Measurements from ENCODE around the gene CD27. TPM values are rescaled to one million over a fixed set of nuclear protein-coding genes. Genes with fewer than 3 reads are reported as not detected.

The CD27 gene
- total and polyA plus RNA-seq, 2 of the 8 experiments (the other 6 are each of a cell fraction or from before 2014, with no cell fraction given), result 0.28 to 0.39 TPM

DNA sequence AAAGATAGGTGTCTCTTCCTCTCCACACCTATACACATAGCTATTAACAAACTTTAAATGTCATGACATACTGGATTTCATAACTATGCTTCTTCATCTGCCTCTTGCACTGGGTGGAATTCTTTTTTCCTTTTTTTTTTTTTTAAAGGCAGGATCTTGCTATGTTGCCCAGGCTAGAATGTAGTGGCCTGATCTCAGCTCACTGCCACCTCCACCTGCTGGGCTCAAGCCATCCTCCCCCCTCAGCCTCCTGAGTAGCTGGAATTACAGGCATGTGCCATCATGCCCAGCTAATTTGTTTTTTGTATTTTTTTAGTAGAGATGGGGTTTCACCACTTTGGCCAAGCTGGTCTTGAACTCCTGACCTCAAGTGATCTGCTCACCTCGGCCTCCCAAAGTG, 43.5 kb downstream of the CD27 start (continued):
- TF ChIP-seq SIN3A (conservative IDR thresholded peaks at IDR 0.05 in 1 of 2, IDR thresholded peaks at IDR 0.05 in 1 of 2; ENCODE audit: low read depth in 1 of 2, low read length in 2 of 2), result no peak
- no peak for TF ChIP-seq RXRA (IDR thresholded peaks at IDR 0.05; ENCODE audit: insufficient read depth, low read depth, low read length)
- no peak for TF ChIP-seq KDM4A (IDR thresholded peaks at IDR 0.05; ENCODE audit: low read depth, low read length, severe bottlenecking)
- no peak for TF ChIP-seq RFX5 (IDR thresholded peaks at IDR 0.05; ENCODE audit: borderline replicate concordance, low read depth, low read length)
- no peak for TF ChIP-seq RBBP5 (IDR thresholded peaks at IDR 0.05; ENCODE audit: borderline replicate concordance, low read depth, low read length)
- TF ChIP-seq ASH2L (IDR thresholded peaks at IDR 0.05; ENCODE audit: low read length), result no peak
- TF ChIP-seq SP1 (IDR thresholded peaks at IDR 0.05; ENCODE audit: low read depth, low read length), result no peak
- TF ChIP-seq CEBPB (IDR thresholded peaks at IDR 0.05; ENCODE audit: low read depth, low read length), result no peak
- TF ChIP-seq, protein P1, sequence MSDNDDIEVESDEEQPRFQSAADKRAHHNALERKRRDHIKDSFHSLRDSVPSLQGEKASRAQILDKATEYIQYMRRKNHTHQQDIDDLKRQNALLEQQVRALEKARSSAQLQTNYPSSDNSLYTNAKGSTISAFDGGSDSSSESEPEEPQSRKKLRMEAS (IDR thresholded peaks at IDR 0.05), result no peak
